H1 (cell line): ENCODE results near the gene NDUFAB1. TPM values are rescaled to one million over a fixed set of nuclear protein-coding genes. Genes with fewer than 3 reads are reported as not detected.

Experiments used
- CTCF ChIA-PET: fragments of 300-600 bp; sonication (Branson Sonifier 250); formaldehyde crosslinking; loops from one replicate; lab custom pipeline; 2021; ENCODE audit not compliant: partially characterized antibody; lab: Charles Lee
- POLR2A ChIA-PET: fragments of 300-600 bp; sonication (Branson Sonifier 250); formaldehyde crosslinking; loops from one replicate; lab custom pipeline; 2021; ENCODE audit warnings: inconsistent platforms; ENCODE audit not compliant: partially characterized antibody; lab: Charles Lee
- DNase-seq, 2 experiments: peaks; one replicate each; pipeline versions ENCODE4 v3.0.0 to v3.0.0-alpha.2; 2010 to 2022; ENCODE audit warnings: low spot score in 2 of 2, low read depth in 1 of 2, mixed read lengths in 1 of 2
- FAIRE-seq: peaks from 2 replicates; lab custom pipeline; 2011; peaks lifted over from hg19 to GRCh38; lab: Jason Lieb, UNC
- H2AFZ ChIP-seq: 2 replicates; pipeline ENCODE4 v1.8.1; 2012; ENCODE audit warnings: low read length, inconsistent platforms
- H2AK5ac ChIP-seq: 2 replicates; pipeline ENCODE4 v1.6.1; 2013; ENCODE audit warnings: low read depth, low read length
- H2BK120ac ChIP-seq: replicated peaks from 2 replicates; pipeline ENCODE3; 2013; ENCODE audit warnings: low read depth, low read length, inconsistent platforms
- H2BK12ac ChIP-seq: 2 replicates; pipeline ENCODE4 v1.6.1; 2013; ENCODE audit warnings: low read depth, low read length
- H2BK15ac ChIP-seq: 2 replicates; pipeline ENCODE4 v1.6.1; 2013; ENCODE audit warnings: low read length
- H2BK20ac ChIP-seq: 2 replicates; pipeline ENCODE4 v1.6.1; 2013; ENCODE audit warnings: low read length
- H2BK5ac ChIP-seq: 2 replicates; pipeline ENCODE4 v1.6.1; 2013; ENCODE audit warnings: low read depth, low read length
- H3K14ac ChIP-seq: 2 replicates; pipeline ENCODE4 v1.6.1; 2013; ENCODE audit warnings: inconsistent platforms; ENCODE audit not compliant: insufficient read length
- H3K18ac ChIP-seq: 2 replicates; pipeline ENCODE4 v1.6.1; 2013; ENCODE audit warnings: low read length; ENCODE audit errors: extremely low read depth
- H3K23ac ChIP-seq: 2 replicates; pipeline ENCODE4 v1.6.1; 2013; ENCODE audit warnings: inconsistent platforms; ENCODE audit not compliant: insufficient read length
- H3K23me2 ChIP-seq: 2 replicates; pipeline ENCODE4 v1.6.1; 2013; ENCODE audit warnings: low read depth, low read length
- H3K27ac ChIP-seq: 2 replicates; pipeline ENCODE4 v1.6.1; 2011; ENCODE audit warnings: low read depth, low read length, inconsistent platforms
- H3K27me3 ChIP-seq, 4 experiments: replicated peaks in 1 of 4; 1 replicate in 1 of 4; 2 replicates in 3 of 4; pipeline versions ENCODE4 v1.6.1 to v1.8.1; 2011 to 2013; ENCODE audit warnings: low read length in 3 of 4, mild to moderate bottlenecking in 3 of 4, inconsistent platforms in 2 of 4, mixed read lengths in 2 of 4, moderate library complexity in 1 of 4; ENCODE audit not compliant: control insufficient read depth in 3 of 4, insufficient read depth in 3 of 4; ENCODE audit errors: extremely low read depth in 1 of 4
- H3K36me3 ChIP-seq, 4 experiments: 2 replicates each; pipeline versions ENCODE4 v1.6.1 to v1.8.1; 2011 to 2013; ENCODE audit warnings: mild to moderate bottlenecking in 4 of 4, low read length in 3 of 4, moderate library complexity in 2 of 4, control low read depth in 1 of 4, inconsistent platforms in 1 of 4; ENCODE audit not compliant: insufficient read depth in 4 of 4, control insufficient read depth in 2 of 4
- H3K4ac ChIP-seq: replicated peaks from 2 replicates; pipeline ENCODE3; 2013; ENCODE audit warnings: low read length, low read depth, mixed read lengths, inconsistent platforms; ENCODE audit not compliant: insufficient read length
- H3K4me1 ChIP-seq, 4 experiments: replicated peaks in 1 of 4; 1 replicate in 1 of 4; 2 replicates in 3 of 4; pipeline versions ENCODE4 v1.6.1 to v1.8.1; 2011 to 2013; ENCODE audit warnings: low read length in 3 of 4, inconsistent platforms in 2 of 4, mixed read lengths in 1 of 4; ENCODE audit not compliant: insufficient read depth in 4 of 4, control insufficient read depth in 3 of 4
- H3K4me2 ChIP-seq, 2 experiments: 2 replicates each; pipeline versions ENCODE4 v1.6.1 to v1.8.1; 2011 to 2013; ENCODE audit warnings: low read depth in 2 of 2, low read length in 2 of 2, control low read depth in 1 of 2, inconsistent platforms in 1 of 2, mild to moderate bottlenecking in 1 of 2; ENCODE audit not compliant: insufficient read depth in 1 of 2
- H3K4me3 ChIP-seq, 4 experiments: fragments of 200-600, 300-600 bp in 1 of 4; sonication (generic), shearing (Covaris generic), sonication (Bioruptor Twin) in 1 of 4; 2 replicates each; pipeline versions ENCODE4 v1.5.1 to v1.8.1; 2011 to 2016; ENCODE audit warnings: low read length in 4 of 4, low read depth in 3 of 4, control low read depth in 2 of 4, inconsistent platforms in 2 of 4, mild to moderate bottlenecking in 2 of 4, mixed read lengths in 1 of 4, moderate library complexity in 1 of 4; ENCODE audit not compliant: insufficient read depth in 2 of 4; ENCODE audit errors: extremely low read depth in 1 of 4
- H3K56ac ChIP-seq: replicated peaks from 2 replicates; pipeline ENCODE3; 2013; ENCODE audit warnings: low read depth, mild to moderate bottlenecking, mixed read lengths, low read length, inconsistent platforms; ENCODE audit not compliant: insufficient read length
- H3K79me1 ChIP-seq: 2 replicates; pipeline ENCODE4 v1.6.1; 2013; ENCODE audit warnings: low read depth, low read length, control low read depth
- H3K79me2 ChIP-seq, 2 experiments: 2 replicates each; pipeline versions ENCODE4 v1.6.1 to v1.8.1; 2012 to 2013; ENCODE audit warnings: low read length in 2 of 2, mild to moderate bottlenecking in 2 of 2, inconsistent platforms in 1 of 2; ENCODE audit not compliant: insufficient read depth in 2 of 2, control insufficient read depth in 1 of 2
- H3K9ac ChIP-seq, 4 experiments: replicated peaks in 1 of 4; 1 replicate in 1 of 4; 2 replicates in 3 of 4; pipeline versions ENCODE4 v1.6.1 to v1.8.1; 2011 to 2013; ENCODE audit warnings: low read depth in 3 of 4, low read length in 3 of 4, control low read depth in 2 of 4, mild to moderate bottlenecking in 2 of 4, moderate library complexity in 2 of 4, inconsistent platforms in 1 of 4; ENCODE audit errors: extremely low read depth in 1 of 4
- H3K9me3 ChIP-seq, 2 experiments: 2 replicates each; pipeline versions ENCODE4 v1.6.1 to v1.8.1; 2012 to 2013; ENCODE audit warnings: mild to moderate bottlenecking in 2 of 2, moderate library complexity in 2 of 2, control low read depth in 1 of 2, inconsistent platforms in 1 of 2, low read depth in 1 of 2, low read length in 1 of 2, mixed read lengths in 1 of 2; ENCODE audit not compliant: insufficient read depth in 2 of 2
- H4K20me1 ChIP-seq, 2 experiments: replicated peaks in 1 of 2; 2 replicates each; pipeline versions ENCODE3 to v1.8.1; 2011 to 2013; ENCODE audit warnings: inconsistent platforms in 2 of 2, low read length in 2 of 2, mild to moderate bottlenecking in 1 of 2; ENCODE audit not compliant: insufficient read depth in 2 of 2, control insufficient read depth in 1 of 2
- H4K5ac ChIP-seq: 2 replicates; pipeline ENCODE4 v1.6.1; 2013; ENCODE audit warnings: low read length, low read depth, mixed read lengths, inconsistent platforms; ENCODE audit not compliant: insufficient read length
- H4K8ac ChIP-seq: 2 replicates; pipeline ENCODE4 v1.8.0; 2013; ENCODE audit warnings: mild to moderate bottlenecking, moderate library complexity, low read length, inconsistent platforms; ENCODE audit not compliant: insufficient read depth; ENCODE audit errors: extremely low read depth
- H4K91ac ChIP-seq: replicated peaks from 2 replicates; pipeline ENCODE3; 2013; ENCODE audit warnings: low read length, mixed read lengths, inconsistent platforms; ENCODE audit not compliant: insufficient read length
- ASH2L ChIP-seq: fragments of 200-600, 300-600 bp; sonication (generic); IDR thresholded peaks from one replicate; pipeline ENCODE4 v1.7.1; 2017; ENCODE audit warnings: low read length
- CHD2 ChIP-seq: IDR thresholded peaks from 2 replicates; pipeline ENCODE4 v1.6.1; 2012; ENCODE audit warnings: low read length, improper control_type of control experiment
- GTF2F1 ChIP-seq: IDR thresholded peaks from 2 replicates; pipeline ENCODE4 v1.6.1; 2012; ENCODE audit warnings: low read depth, low read length, improper control_type of control experiment, borderline replicate concordance
- NANOG ChIP-seq: IDR thresholded peaks from 2 replicates; pipeline ENCODE4 v1.6.1; 2011; ENCODE audit warnings: low read length, low read depth, mild to moderate bottlenecking, inconsistent platforms; ENCODE audit not compliant: insufficient read depth, poor library complexity, severe bottlenecking
- PHF8 ChIP-seq: fragments of 200-600 bp; sonication (generic); conservative IDR thresholded peaks from 2 replicates; pipeline ENCODE4 v1.7.1; 2012; ENCODE audit warnings: low read depth, mild to moderate bottlenecking, inconsistent platforms, low read length, moderate library complexity
- RBBP5 ChIP-seq: IDR thresholded peaks from 2 replicates; pipeline ENCODE4 v1.7.1; 2012; ENCODE audit warnings: low read depth, mild to moderate bottlenecking, inconsistent platforms, low read length, moderate library complexity, borderline replicate concordance
- SIX5 ChIP-seq: IDR thresholded peaks from 2 replicates; pipeline ENCODE4 v1.6.1; 2011; ENCODE audit warnings: mild to moderate bottlenecking, low read depth, low read length
- SP4 ChIP-seq: IDR thresholded peaks from 2 replicates; pipeline ENCODE4 v1.6.1; 2012; ENCODE audit warnings: low read length, inconsistent platforms
- USF2 ChIP-seq: IDR thresholded peaks from 2 replicates; pipeline ENCODE4 v1.6.1; 2011; ENCODE audit warnings: low read length, improper control_type of control experiment
- WGBS, 2 experiments: shearing (Covaris generic) in 1 of 2; methylation state at CpG; one replicate each; pipeline versions ENCODE4 v1.1.6 to v1.1.7; 2013 to 2015; ENCODE audit warnings: low lambda C conversion rate in 2 of 2, mixed read lengths in 2 of 2, inconsistent platforms in 1 of 2, low coverage in 1 of 2, missing lambda C conversion rate in 1 of 2; ENCODE audit not compliant: insufficient replicate concordance in 2 of 2, insufficient coverage in 1 of 2, insufficient read length in 1 of 2; ENCODE audit errors: extremely low coverage in 1 of 2, missing lambda C conversion rate in 1 of 2; 5-methylcytosine and 5-hydroxymethylcytosine counted together
- polyA plus RNA-seq, 7 experiments: library from polyadenylated mRNA; depleted of rRNA in 3 of 7; stranded (reverse) in 5 of 7; unstranded in 2 of 7; fragments of >200 nt in 5 of 7; fragments of 200-250 nt in 2 of 7; gene quantifications; 1 replicate in 5 of 7; 2 replicates in 1 of 7; 4 replicates in 1 of 7; pipeline versions ENCODE4 v1.2.1 to v1.2.3, GENCODE V29; 2011 to 2013; ENCODE audit warnings: missing spikeins in 2 of 7, mixed read lengths in 2 of 7
- total RNA-seq: library from RNA; stranded (reverse); fragmentation: NEBNext Ultra II Directional; extraction: Animal tissue kit (Norgen Biotek cat#: 25700); gene quantifications from 2 replicates; pipeline ENCODE4 v1.2.1, GENCODE V29; 2021
- TF ChIP-seq, protein P1 (sequence below): IDR thresholded peaks from 2 replicates; pipeline ENCODE4 v1.6.1; 2012; ENCODE audit warnings: low read length, inconsistent platforms
- TF ChIP-seq, protein P2 (sequence below): IDR thresholded peaks from 2 replicates; pipeline ENCODE4 v1.6.1; 2012; ENCODE audit warnings: inconsistent platforms

Gene NDUFAB1
- total and polyA plus RNA-seq, 2 of the 8 experiments (the other 6 are each of a cell fraction or from before 2014, with no cell fraction given), result 135 to 294 TPM

GRCh38 chr16:23629516-23629915, 33.4 kb upstream of the NDUFAB1 start:
- Histone ChIP-seq H2AFZ (no peak overlapping the region), H3K79me1 (no peaks in the 10 kb centered on the region), H3K23me2 (no peaks in the 10 kb centered on the region), H2BK15ac (no peak overlapping the region), H2BK12ac (no peak overlapping the region), H3K56ac (no peak overlapping the region), H3K27ac (no peak overlapping the region), H2BK5ac (no peak overlapping the region), H2BK20ac (no peak overlapping the region), H3K79me2 (peaks cover 0 to 17% of the 10 kb centered on the region in 2 experiments; a peak in 1 of 4 replicates), H3K23ac (no peak overlapping the region), H4K5ac (no peak overlapping the region), H3K4ac (no peak overlapping the region), H3K4me1 (no peaks in the 10 kb centered on the region), H4K91ac (no peak overlapping the region), H3K27me3 (no peaks in the 10 kb centered on the region), H4K20me1 (peaks cover 4 to 7% of the 10 kb centered on the region in 2 experiments), H3K4me2 (no peak overlapping the region), H4K8ac (no peak overlapping the region), H3K9ac (no peak overlapping the region), H3K9me3 (no peaks in the 10 kb centered on the region), H3K14ac (no peak overlapping the region), H3K18ac (no peak overlapping the region), H2BK120ac (no peak overlapping the region), H3K36me3 (peaks cover 20 to 74% (median 52%) of the 10 kb centered on the region in 4 experiments), H2AK5ac (no peak overlapping the region), H3K4me3 (no peak overlapping the region)
- CTCF ChIA-PET, result interaction anchor here (0.9 kb wide), 1 partner anchor 16 kb away, joined by 3 read pairs; no protein-coding TSS in a partner anchor
- 88% methylated on average over 8 of the region's 8 CpGs; no CpG with 5 or more reads in 1 of the 2 experiments for WGBS, 2 experiments
- DNase-seq, result no peak
- FAIRE-seq, result no peak
- POLR2A ChIA-PET, result interaction anchor here (1.0 to 2.1 kb wide), 3 partner anchors 8 to 21 kb away, joined by 3 to 7 read pairs (median 3); no protein-coding TSS in a partner anchor
- no peak for TF ChIP-seq PHF8
- TF ChIP-seq SP4, result no peak
- no peak for TF ChIP-seq RBBP5
- TF ChIP-seq SIX5, result no peak
- TF ChIP-seq ASH2L, result no peak
- TF ChIP-seq GTF2F1, result no peak
- TF ChIP-seq NANOG, result no peak
- TF ChIP-seq, protein P1, sequence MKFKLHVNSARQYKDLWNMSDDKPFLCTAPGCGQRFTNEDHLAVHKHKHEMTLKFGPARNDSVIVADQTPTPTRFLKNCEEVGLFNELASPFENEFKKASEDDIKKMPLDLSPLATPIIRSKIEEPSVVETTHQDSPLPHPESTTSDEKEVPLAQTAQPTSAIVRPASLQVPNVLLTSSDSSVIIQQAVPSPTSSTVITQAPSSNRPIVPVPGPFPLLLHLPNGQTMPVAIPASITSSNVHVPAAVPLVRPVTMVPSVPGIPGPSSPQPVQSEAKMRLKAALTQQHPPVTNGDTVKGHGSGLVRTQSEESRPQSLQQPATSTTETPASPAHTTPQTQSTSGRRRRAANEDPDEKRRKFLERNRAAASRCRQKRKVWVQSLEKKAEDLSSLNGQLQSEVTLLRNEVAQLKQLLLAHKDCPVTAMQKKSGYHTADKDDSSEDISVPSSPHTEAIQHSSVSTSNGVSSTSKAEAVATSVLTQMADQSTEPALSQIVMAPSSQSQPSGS, result no peak
- no peak for TF ChIP-seq USF2
- TF ChIP-seq, protein P2, sequence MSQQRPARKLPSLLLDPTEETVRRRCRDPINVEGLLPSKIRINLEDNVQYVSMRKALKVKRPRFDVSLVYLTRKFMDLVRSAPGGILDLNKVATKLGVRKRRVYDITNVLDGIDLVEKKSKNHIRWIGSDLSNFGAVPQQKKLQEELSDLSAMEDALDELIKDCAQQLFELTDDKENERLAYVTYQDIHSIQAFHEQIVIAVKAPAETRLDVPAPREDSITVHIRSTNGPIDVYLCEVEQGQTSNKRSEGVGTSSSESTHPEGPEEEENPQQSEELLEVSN, result no peak
- no peak for TF ChIP-seq CHD2
